Mesenchymal stem cell (in vitro differentiated cells and primary cell): ENCODE data around the gene PROKR1.
A peak's percentile ranks its signal among the peaks of the same experiment; 100 is the strongest.

Experiments used
- DNase-seq: peaks from one replicate; pipeline ENCODE4 v3.0.0-alpha.2; 2013
- H2AFZ ChIP-seq: one replicate; pipeline ENCODE4 v1.6.1; 2013; ENCODE audit warnings: low read depth, mild to moderate bottlenecking, control low read depth, inconsistent platforms, low read length, moderate library complexity
- H2AK5ac ChIP-seq: 2 replicates; pipeline ENCODE4 v1.6.1; 2013; ENCODE audit warnings: low read length, moderate library complexity, mild to moderate bottlenecking, inconsistent platforms; ENCODE audit not compliant: severe bottlenecking
- H2BK120ac ChIP-seq: one replicate; pipeline ENCODE4 v1.6.1; 2013; ENCODE audit warnings: low read depth, mild to moderate bottlenecking, inconsistent platforms, low read length, moderate library complexity
- H2BK12ac ChIP-seq, 2 experiments: one replicate each; pipeline ENCODE4 v1.6.1; 2013; ENCODE audit warnings: inconsistent platforms in 2 of 2, low read length in 2 of 2, mild to moderate bottlenecking in 2 of 2, moderate library complexity in 2 of 2, control low read depth in 1 of 2
- H2BK15ac ChIP-seq: one replicate; pipeline ENCODE4 v1.6.1; 2013; ENCODE audit warnings: mild to moderate bottlenecking, low read depth, inconsistent platforms; ENCODE audit not compliant: poor library complexity, severe bottlenecking
- H2BK5ac ChIP-seq: 2 replicates; pipeline ENCODE4 v1.6.1; 2013; ENCODE audit warnings: low read depth, mild to moderate bottlenecking, low read length, control low read depth, inconsistent platforms; ENCODE audit not compliant: poor library complexity, severe bottlenecking
- H3K14ac ChIP-seq, 2 experiments: one replicate each; pipeline ENCODE4 v1.6.1; 2013; ENCODE audit warnings: inconsistent platforms in 2 of 2, low read length in 2 of 2, control low read depth in 1 of 2, mild to moderate bottlenecking in 1 of 2, moderate library complexity in 1 of 2
- H3K18ac ChIP-seq, 2 experiments: one replicate each; pipeline ENCODE4 v1.6.1; 2013; ENCODE audit warnings: inconsistent platforms in 2 of 2, low read length in 2 of 2, control low read depth in 1 of 2, low read depth in 1 of 2, mild to moderate bottlenecking in 1 of 2
- H3K23ac ChIP-seq, 2 experiments: one replicate each; pipeline ENCODE4 v1.6.1; 2013; ENCODE audit warnings: inconsistent platforms in 2 of 2, low read length in 2 of 2, mild to moderate bottlenecking in 2 of 2, moderate library complexity in 2 of 2, control low read depth in 1 of 2
- H3K27ac ChIP-seq: 2 replicates; pipeline ENCODE4 v1.5.1; 2013; ENCODE audit warnings: mild to moderate bottlenecking, moderate library complexity, low read length, control low read depth, inconsistent platforms; ENCODE audit not compliant: poor library complexity, severe bottlenecking
- H3K27me3 ChIP-seq, 2 experiments: 2 replicates each; pipeline versions ENCODE4 v1.6.1 to v1.7.0; 2013; ENCODE audit warnings: low read length in 2 of 2, mild to moderate bottlenecking in 2 of 2, moderate library complexity in 2 of 2, control low read depth in 1 of 2, inconsistent platforms in 1 of 2; ENCODE audit not compliant: control insufficient read depth in 1 of 2, insufficient read depth in 1 of 2
- H3K36me3 ChIP-seq, 2 experiments: 2 replicates each; pipeline versions ENCODE4 v1.6.1 to v1.7.0; 2013; ENCODE audit warnings: low read length in 2 of 2, control low read depth in 1 of 2, inconsistent platforms in 1 of 2, low read depth in 1 of 2, mild to moderate bottlenecking in 1 of 2; ENCODE audit not compliant: insufficient read depth in 2 of 2, control insufficient read depth in 1 of 2
- H3K4ac ChIP-seq, 2 experiments: one replicate each; pipeline ENCODE4 v1.6.1; 2013; ENCODE audit warnings: inconsistent platforms in 2 of 2, low read length in 2 of 2, mild to moderate bottlenecking in 2 of 2, moderate library complexity in 2 of 2, control low read depth in 1 of 2, low read depth in 1 of 2
- H3K4me1 ChIP-seq: 2 replicates; pipeline ENCODE4 v1.6.1; 2013; ENCODE audit warnings: low read depth, low read length, control low read depth; ENCODE audit not compliant: control insufficient read depth, insufficient read depth
- H3K4me2 ChIP-seq: 2 replicates; pipeline ENCODE4 v1.6.1; 2013; ENCODE audit warnings: low read length, mild to moderate bottlenecking, inconsistent platforms; ENCODE audit not compliant: poor library complexity, severe bottlenecking
- H3K4me3 ChIP-seq, 2 experiments: 2 replicates each; pipeline versions ENCODE4 v1.5.1 to v1.7.0; 2013; ENCODE audit warnings: low read length in 2 of 2, mild to moderate bottlenecking in 2 of 2, control low read depth in 1 of 2, low read depth in 1 of 2; ENCODE audit not compliant: insufficient read depth in 1 of 2
- H3K79me1 ChIP-seq: replicated peaks from 2 replicates; pipeline ENCODE4 v1.6.1; 2013; ENCODE audit warnings: mild to moderate bottlenecking, control low read depth, low read length, inconsistent platforms; ENCODE audit not compliant: poor library complexity, severe bottlenecking
- H3K9ac ChIP-seq: 2 replicates; pipeline ENCODE4 v1.7.0; 2013; ENCODE audit warnings: mild to moderate bottlenecking, low read length, moderate library complexity
- H3K9me3 ChIP-seq: 2 replicates; pipeline ENCODE4 v1.7.0; 2013; ENCODE audit warnings: mild to moderate bottlenecking, low read length; ENCODE audit not compliant: control insufficient read depth
- H4K8ac ChIP-seq: one replicate; pipeline ENCODE4 v1.6.1; 2013; ENCODE audit warnings: inconsistent platforms, mild to moderate bottlenecking, low read length, moderate library complexity
- H4K91ac ChIP-seq: one replicate; pipeline ENCODE4 v1.6.1; 2013; ENCODE audit warnings: mild to moderate bottlenecking, low read length, inconsistent platforms
- WGBS: methylation state at CpG from one replicate; pipeline ENCODE4 v1.1.7; 2013; ENCODE audit warnings: mixed read lengths; 5-methylcytosine and 5-hydroxymethylcytosine counted together

PROKR1 gene

DNA sequence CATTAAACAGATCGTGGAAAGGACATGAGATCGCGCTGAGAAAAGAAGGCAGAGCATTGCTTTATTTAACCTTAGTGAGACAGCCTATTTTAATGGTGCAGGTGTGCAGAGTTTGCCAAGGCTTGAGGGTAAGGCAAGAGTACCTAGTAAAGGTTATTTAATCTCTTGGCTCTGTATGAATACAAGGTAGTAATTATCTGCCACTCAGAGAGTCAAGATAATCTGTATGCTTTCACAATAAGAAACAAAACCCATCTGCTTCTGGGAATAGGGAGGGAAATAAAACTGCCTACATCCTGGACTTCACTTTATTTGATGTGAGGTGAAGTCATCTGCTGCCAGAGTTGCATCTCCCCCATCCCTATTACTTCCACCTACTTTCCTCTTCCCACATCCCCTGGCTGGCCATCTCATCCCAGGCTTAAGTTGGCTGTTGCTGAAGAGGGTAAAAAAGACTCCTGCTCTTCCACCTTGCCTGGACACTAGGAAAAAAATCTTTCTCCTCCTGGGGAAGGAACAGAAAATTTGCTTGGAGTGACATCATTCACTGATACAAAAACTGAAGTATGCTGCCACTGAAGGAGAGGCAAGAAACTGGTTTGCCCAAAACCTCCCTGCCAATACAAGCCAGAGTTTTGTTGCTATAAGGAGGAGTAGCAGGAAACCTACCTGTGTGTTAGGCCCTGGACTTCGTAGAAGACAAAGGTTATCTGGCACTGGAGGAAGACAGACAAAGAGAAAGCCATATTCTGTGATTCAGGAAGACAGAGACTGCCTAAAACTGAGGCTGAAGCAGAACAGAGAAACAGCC is 55.4 kb downstream of the PROKR1 start:
- H2AFZ ChIP-seq = no peak overlapping the region
- no peak overlapping the region for H3K27ac ChIP-seq
- H3K23ac ChIP-seq = no peak overlapping the region
- no peak overlapping the region for H4K8ac ChIP-seq
- H3K9ac ChIP-seq = no peak overlapping the region
- no peaks in the 10 kb centered on the region for H3K79me1 ChIP-seq
- H3K9me3 ChIP-seq = peaks cover 29% of the 10 kb centered on the region
- WGBS = 89% methylated on average over 4 of the region's 4 CpGs
- no peaks in the 10 kb centered on the region for H3K36me3 ChIP-seq
- H3K18ac ChIP-seq = no peak overlapping the region
- no peak overlapping the region for H2AK5ac ChIP-seq
- no peak overlapping the region for H3K14ac ChIP-seq
- no peak overlapping the region for H3K4me2 ChIP-seq
- no peak overlapping the region for H2BK5ac ChIP-seq
- no peak for DNase-seq
- H4K91ac ChIP-seq = peak overlapping the region; percentile 27
- H2BK12ac ChIP-seq = no peak overlapping the region
- no peak overlapping the region for H3K4ac ChIP-seq
- H3K4me1 ChIP-seq = no peaks in the 10 kb centered on the region
- no peak overlapping the region for H3K4me3 ChIP-seq
- H2BK120ac ChIP-seq = no peak overlapping the region
- no peak overlapping the region for H2BK15ac ChIP-seq
- no peaks in the 10 kb centered on the region for H3K27me3 ChIP-seq

DNA sequence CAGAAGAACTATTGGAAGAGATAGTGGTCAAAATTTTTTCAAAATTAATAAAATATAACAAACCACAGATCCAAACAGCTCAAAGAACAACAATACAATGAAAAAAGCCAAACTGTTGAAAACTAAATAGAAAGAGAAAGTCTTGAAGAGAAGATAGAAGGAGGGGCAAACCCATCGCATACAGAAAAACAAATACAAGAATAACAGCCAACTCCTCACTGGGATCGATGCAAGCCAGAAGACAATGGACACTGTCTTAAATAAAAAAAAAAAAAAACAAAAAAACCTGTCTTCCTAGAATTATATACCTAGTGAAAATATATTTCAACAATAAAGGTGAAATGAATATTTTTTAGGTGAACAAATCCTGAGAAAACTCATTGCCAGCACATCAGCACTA is 57.2 kb downstream of the PROKR1 start:
- Histone ChIP-seq H3K4me3 (no peak overlapping the region), H2BK120ac (no peak overlapping the region), H3K18ac (no peak overlapping the region), H3K27ac (no peak overlapping the region), H3K4me2 (no peak overlapping the region), H2BK5ac (no peak overlapping the region), H2BK12ac (no peak overlapping the region), H3K36me3 (no peaks in the 10 kb centered on the region), H3K9me3 (peaks cover 29% of the 10 kb centered on the region), H3K27me3 (peaks cover 0 to 8% of the 10 kb centered on the region in 2 experiments), H2BK15ac (no peak overlapping the region), H3K23ac (no peak overlapping the region), H3K4me1 (no peaks in the 10 kb centered on the region), H3K4ac (no peak overlapping the region), H2AFZ (no peak overlapping the region), H4K91ac (no peak overlapping the region), H3K9ac (no peak overlapping the region), H2AK5ac (no peak overlapping the region), H4K8ac (no peak overlapping the region), H3K14ac (no peak overlapping the region), H3K79me1 (no peaks in the 10 kb centered on the region)
- WGBS = no CpG with 5 or more reads among the region's 2 CpGs
- no peak for DNase-seq

DNA sequence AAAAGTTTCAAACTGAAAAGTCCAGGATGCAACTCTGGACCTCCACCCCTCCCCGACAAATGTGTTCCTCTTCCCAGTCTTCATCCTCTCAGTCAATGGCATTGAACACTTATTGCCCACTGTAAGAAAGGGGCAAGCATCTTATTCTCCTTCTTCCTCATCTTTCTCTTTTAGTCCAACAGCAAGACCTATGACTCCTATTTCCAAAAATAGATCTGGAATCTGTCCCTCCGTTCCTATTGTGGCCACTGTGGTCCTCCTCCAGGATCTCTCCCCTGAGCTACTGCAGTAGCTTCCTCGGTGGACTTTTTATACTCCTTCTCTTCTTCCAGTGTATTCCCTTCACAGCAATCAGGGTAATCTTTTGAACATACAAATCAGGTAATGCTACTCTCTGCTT is 63.3 kb downstream of the PROKR1 start:
- Histone ChIP-seq H3K79me1 (no peaks in the 10 kb centered on the region), H3K4ac (no peak overlapping the region), H2BK12ac (no peak overlapping the region), H2AFZ (no peak overlapping the region), H3K23ac (no peak overlapping the region), H2BK5ac (no peak overlapping the region), H3K9me3 (no peaks in the 10 kb centered on the region), H4K91ac (no peak overlapping the region), H3K4me1 (no peaks in the 10 kb centered on the region), H3K9ac (no peak overlapping the region), H3K18ac (no peak overlapping the region), H3K36me3 (no peaks in the 10 kb centered on the region), H3K4me2 (no peak overlapping the region), H4K8ac (no peak overlapping the region), H3K14ac (no peak overlapping the region), H2BK15ac (no peak overlapping the region), H2AK5ac (no peak overlapping the region), H3K27me3 (peaks cover 20 to 38% of the 10 kb centered on the region in 2 experiments), H2BK120ac (no peak overlapping the region), H3K27ac (no peak overlapping the region), H3K4me3 (no peak overlapping the region)
- DNase-seq = no peak
- 88% methylated on average over 3 of the region's 3 CpGs for WGBS
